Upper lobe of right lung (tissue), 1 donor: ENCODE measurements around the gene MLLT6. TPM values are rescaled to one million over a fixed set of nuclear protein-coding genes. Genes with fewer than 3 reads are reported as not detected.

Source experiments
- ATAC-seq: fragments of 200-7000 bp; cut with Tn5 transposase; one replicate; pipeline ENCODE4 v1.9.1; 2020; ENCODE audit warnings: mild to moderate bottlenecking, moderate library complexity
- DNase-seq: peaks from one replicate; pipeline ENCODE4 v3.0.0-alpha.2; 2020
- H3K27ac ChIP-seq: fragments of 200-600 bp; one replicate; pipeline ENCODE4 v1.8.0; 2022
- H3K27me3 ChIP-seq: fragments of 200-600 bp; one replicate; pipeline ENCODE4 v1.8.0; 2022; ENCODE audit warnings: mild to moderate bottlenecking
- H3K36me3 ChIP-seq: fragments of 200-600 bp; one replicate; pipeline ENCODE4 v1.8.0; 2022
- H3K4me1 ChIP-seq: fragments of 200-600 bp; one replicate; pipeline ENCODE4 v1.8.0; 2022
- H3K4me3 ChIP-seq: fragments of 200-600 bp; one replicate; pipeline ENCODE4 v1.8.0; 2022; ENCODE audit warnings: mild to moderate bottlenecking
- H3K9me3 ChIP-seq: fragments of 200-600 bp; one replicate; pipeline ENCODE4 v1.8.0; 2022
- intact Hi-C: fragments of 100-400 bp; cut with DNase I; formaldehyde crosslinking; loops from one replicate; pipeline ENCODE4 v1.11.0; 2022
- long read RNA-seq: library from polyadenylated mRNA; unstranded; transcript quantifications from one replicate; pipeline ENCODE4 v2.0.0, GENCODE V29; 2021
- total RNA-seq: library from RNA; stranded (reverse); fragmentation: NEBNext Ultra II Directional; extraction: Animal tissue kit (Norgen Biotek cat#: 25700); gene quantifications from one replicate; pipeline ENCODE4 v1.2.1, GENCODE V29; 2021
- TF ChIP-seq, protein P1 (sequence below): fragments of 200-600 bp; IDR thresholded peaks from one replicate; pipeline ENCODE4 v1.8.0; 2022; ENCODE audit warnings: antibody characterized with exemption
- donor health status: DM: no; HTN: yes; CAD: no; lungs with severe emphysema.

Gene MLLT6
- 133 TPM for total RNA-seq
- long read RNA-seq, transcript MLLT6-205 (1 exons, 2,937 nt) = major isoform, 51 of 106 reads
- long read RNA-seq, partial matches to known transcripts = 23 of 106 reads
- long read RNA-seq, other reads (novel, unspliced or antisense) = 30 of 106 reads

DNA sequence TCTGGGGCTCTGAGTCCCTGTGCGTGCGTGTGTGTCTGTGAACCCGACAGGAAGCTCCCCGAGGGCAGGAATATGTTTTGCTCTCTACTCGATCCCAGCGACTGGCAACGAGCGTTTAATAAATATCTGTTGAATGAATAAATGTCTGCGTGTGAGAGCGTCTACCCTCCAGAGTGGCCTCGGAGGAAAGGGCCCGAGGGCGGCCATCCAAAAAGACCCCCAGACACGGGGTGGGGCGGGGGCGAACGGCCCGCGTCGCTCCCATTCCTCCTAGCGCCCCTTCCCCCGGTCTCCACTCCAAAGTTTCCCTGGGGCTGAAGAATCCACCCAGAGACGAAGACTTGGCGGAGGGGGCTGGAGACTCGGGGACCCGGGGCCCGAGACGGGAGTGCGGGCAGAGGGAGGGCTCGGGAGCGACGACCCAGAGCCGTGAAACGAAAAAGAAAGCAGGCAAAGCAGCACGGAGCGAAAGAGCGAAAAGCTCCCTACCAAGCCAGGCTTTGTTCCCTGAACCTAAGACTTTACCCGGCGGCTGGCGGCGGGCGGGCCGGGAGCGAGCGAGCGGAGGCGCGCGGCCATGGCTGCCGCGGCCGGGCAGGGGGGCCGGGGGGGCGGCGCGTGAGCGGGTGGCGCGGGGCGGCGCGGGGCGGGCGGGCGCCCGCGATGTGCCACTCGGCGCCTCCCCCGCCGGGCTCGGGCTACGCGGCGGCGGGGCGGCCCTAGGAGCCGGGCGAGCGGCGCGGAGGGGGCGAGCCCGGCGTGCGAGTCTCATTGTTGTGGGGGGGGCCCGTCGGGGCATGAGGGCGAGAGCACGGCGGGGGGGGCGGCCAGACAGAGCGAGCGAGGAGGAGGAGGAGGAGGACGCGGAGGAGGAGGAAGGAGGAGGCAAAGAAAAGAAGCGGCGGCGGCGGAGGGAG, at the start of gene MLLT6:
TSS of gene MLLT6 (plus strand) at position 668 of the 917 bp plus-strand sequence. CDS start 360 bp downstream, outside the sequence.
- peak; percentile 87 for DNase-seq
- H3K4me1 ChIP-seq = peaks cover 30% of the 10 kb centered on the region
- TF ChIP-seq, protein P1, sequence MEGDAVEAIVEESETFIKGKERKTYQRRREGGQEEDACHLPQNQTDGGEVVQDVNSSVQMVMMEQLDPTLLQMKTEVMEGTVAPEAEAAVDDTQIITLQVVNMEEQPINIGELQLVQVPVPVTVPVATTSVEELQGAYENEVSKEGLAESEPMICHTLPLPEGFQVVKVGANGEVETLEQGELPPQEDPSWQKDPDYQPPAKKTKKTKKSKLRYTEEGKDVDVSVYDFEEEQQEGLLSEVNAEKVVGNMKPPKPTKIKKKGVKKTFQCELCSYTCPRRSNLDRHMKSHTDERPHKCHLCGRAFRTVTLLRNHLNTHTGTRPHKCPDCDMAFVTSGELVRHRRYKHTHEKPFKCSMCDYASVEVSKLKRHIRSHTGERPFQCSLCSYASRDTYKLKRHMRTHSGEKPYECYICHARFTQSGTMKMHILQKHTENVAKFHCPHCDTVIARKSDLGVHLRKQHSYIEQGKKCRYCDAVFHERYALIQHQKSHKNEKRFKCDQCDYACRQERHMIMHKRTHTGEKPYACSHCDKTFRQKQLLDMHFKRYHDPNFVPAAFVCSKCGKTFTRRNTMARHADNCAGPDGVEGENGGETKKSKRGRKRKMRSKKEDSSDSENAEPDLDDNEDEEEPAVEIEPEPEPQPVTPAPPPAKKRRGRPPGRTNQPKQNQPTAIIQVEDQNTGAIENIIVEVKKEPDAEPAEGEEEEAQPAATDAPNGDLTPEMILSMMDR = no peak
- peak within 1 kb of the TSS; percentile 98 for H3K27ac ChIP-seq
- intact Hi-C loops = no loop called here
- H3K36me3 ChIP-seq = peaks cover 13% of the 10 kb centered on the region
- H3K4me3 ChIP-seq = peak within 1 kb of the TSS; percentile 97
- no peaks in the 10 kb centered on the region for H3K27me3 ChIP-seq
- ATAC-seq = peak; percentile 43
- no peaks in the 10 kb centered on the region for H3K9me3 ChIP-seq

- no peak for DNase-seq
- Histone ChIP-seq H3K4me3 (no peak overlapping the region), H3K27me3 (peaks cover 27% of the 10 kb centered on the region), H3K4me1 (peaks cover 10% of the 10 kb centered on the region), H3K27ac (no peak overlapping the region), H3K36me3 (no peaks in the 10 kb centered on the region), H3K9me3 (no peaks in the 10 kb centered on the region)
- TF ChIP-seq, protein P1 = no peak
- intact Hi-C loops = no loop called here
- no peak for ATAC-seq
Measured at GRCh38 chr17:38656959-38657823, 47.9 kb upstream of the MLLT6 start.

DNA sequence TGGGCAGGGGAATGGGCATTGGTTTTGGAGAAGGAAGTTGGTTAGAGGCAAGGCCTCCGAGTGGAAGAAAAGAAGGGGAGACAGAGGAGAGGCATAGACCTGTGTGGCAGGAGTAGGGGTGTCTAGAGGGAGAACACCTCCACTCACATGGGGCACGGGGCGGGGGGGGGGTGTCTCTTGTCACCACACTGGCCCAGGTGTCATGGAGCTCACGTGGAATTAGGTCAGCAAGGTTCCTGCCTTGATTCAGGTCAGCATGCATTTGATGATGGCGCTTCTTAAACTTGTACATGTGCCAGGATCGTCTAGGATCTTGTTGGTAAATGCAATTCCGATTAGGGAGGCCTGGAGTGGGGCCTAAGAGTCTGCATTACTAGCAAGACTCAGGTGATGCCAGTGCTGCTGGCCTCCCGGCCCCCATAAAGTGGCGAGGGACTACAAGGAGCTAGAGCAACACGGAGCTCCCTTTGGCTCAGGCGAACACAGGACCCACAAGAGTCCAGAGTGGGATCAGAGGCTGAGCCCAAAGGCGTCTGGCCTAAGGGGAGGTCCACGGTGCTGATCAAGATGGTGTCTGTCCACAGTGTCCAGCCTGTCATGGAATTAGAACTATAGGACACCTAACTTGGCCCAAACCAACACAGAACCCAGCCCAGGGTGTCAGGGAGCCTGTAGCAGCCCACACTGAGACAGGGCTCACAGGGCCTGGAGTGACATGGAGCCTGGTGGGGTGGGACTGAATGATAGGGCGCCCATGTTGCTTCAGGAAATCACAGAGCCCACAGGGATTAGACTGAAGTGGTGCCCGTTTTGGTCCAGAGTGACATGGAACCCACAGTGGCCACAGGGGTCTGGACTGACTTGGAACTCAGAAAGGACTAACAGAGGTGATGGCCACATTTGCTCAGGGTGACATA, 47.0 kb upstream of the MLLT6 start:
- TF ChIP-seq, protein P1 = no peak
- DNase-seq (peak; percentile 48), ATAC-seq (no peak)
- no peaks in the 10 kb centered on the region for H3K9me3 ChIP-seq
- H3K4me1 ChIP-seq = peaks cover 10% of the 10 kb centered on the region
- H3K27ac ChIP-seq = no peak overlapping the region
- H3K4me3 ChIP-seq = no peak overlapping the region
- H3K27me3 ChIP-seq = peaks cover 25% of the 10 kb centered on the region
- H3K36me3 ChIP-seq = no peaks in the 10 kb centered on the region
- intact Hi-C loops = no loop called here

DNA sequence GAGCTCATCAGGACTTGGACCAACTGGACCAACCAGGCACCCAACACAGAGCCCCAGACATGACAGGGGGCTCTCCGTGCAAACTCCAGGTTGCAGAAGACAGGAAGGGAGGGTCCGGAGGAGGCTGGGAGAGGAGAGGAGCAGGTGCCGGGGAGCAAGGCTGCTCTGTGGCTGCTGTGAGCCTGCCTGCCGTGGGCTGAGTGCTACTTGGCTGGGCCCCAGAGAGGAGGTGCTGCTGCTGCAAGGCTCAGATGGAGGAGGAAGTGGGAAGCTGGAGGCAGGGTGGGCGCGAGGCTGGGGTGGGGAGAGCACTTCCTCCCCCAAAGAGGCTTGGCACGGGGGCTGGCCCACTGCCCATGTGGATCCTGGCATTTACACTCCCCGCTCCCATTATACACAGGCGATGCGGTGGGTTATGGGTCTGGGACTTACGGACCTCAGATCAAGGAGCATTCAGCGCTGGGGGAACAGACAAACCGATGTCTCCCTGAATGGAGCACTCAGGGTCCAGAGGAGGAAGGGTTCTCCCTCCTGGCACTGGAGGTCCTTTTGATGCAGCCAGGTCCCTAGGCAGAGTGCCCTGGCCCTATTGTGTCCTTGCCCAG, 46.2 kb upstream of the MLLT6 start:
- Histone ChIP-seq H3K36me3 (no peaks in the 10 kb centered on the region), H3K27ac (no peak overlapping the region), H3K27me3 (peaks cover 18% of the 10 kb centered on the region), H3K4me1 (peaks cover 10% of the 10 kb centered on the region), H3K9me3 (no peaks in the 10 kb centered on the region), H3K4me3 (no peak overlapping the region)
- DNase-seq (peak; percentile 74), ATAC-seq (peak; percentile 56)
- TF ChIP-seq, protein P1 = no peak
- intact Hi-C loops = no loop called here
